ENCODE data around the gene MC3R. TPM values are rescaled to one million over a fixed set of nuclear protein-coding genes. Genes with fewer than 3 reads are reported as not detected.
A peak's percentile ranks its signal among the peaks of the same experiment; 100 is the strongest.

Gene MC3R
- total and polyA plus RNA-seq, 2 of the 4 experiments (the other 2 are of a cell fraction): not detected

DNA sequence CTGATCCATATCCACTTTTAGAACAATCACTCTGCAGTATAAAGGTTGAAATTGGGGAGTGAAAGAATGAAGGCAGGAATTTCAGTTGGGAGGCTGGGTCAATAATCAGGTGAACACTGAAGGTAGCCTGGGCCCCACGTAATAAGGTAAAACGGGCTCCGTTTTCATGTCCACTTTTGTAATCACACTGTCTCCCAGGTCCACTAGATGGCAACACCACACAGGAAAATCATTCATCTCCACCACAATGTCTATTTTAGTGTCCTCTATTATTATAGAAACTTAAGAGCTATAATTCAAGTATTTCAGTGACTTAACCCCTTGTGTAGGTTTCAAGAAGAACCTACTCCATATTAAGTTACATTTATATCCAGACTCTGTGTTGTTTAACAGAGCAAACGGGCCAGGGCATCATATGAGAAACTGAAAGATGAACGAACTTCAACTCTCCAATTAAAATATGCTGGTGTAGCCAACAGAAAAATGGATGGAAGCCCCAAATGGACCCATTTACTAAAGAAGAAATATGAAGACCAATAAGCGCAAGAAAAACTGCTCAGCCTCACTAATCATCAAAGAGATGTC lies 45.9 kb upstream of the MC3R start:
- no peaks in the 10 kb centered on the region for H3K4me1 ChIP-seq (ENCODE audit: control insufficient read depth, insufficient read depth, low read length)
- H3K4ac ChIP-seq (ENCODE audit: low read depth, low read length): no peak overlapping the region
- H3K4me2 ChIP-seq (ENCODE audit: low read depth, low read length): no peak overlapping the region
- no peak overlapping the region for H4K91ac ChIP-seq (ENCODE audit: insufficient read depth, low read depth, low read length)
- in situ Hi-C loops (cut with MboI; ENCODE audit: low sequenced_read_pairs) (no loop called here), intact Hi-C loops (cut with micrococcal nuclease) (loop anchor here (10.0 kb wide), 1 partner anchor 488 kb away; no protein-coding TSS in a partner anchor), dilution Hi-C loops (cut with HindIII; ENCODE audit: low sequenced_read_pairs, unreplicated experiment) (no loop called here)
- no peak overlapping the region for H2BK15ac ChIP-seq (ENCODE audit: low read depth, low read length)
- H3K79me1 ChIP-seq (ENCODE audit: low read depth in 1 of 2, low read length in 2 of 2): no peaks in the 10 kb centered on the region
- no peaks in the 10 kb centered on the region for H3K36me3 ChIP-seq (ENCODE audit: control insufficient read depth, insufficient read depth, low read length)
- BruUV-seq (replicated peaks): no TSS peak
- no peak overlapping the region for H3K14ac ChIP-seq (replicated peaks; ENCODE audit: low read depth, low read length)
- H3K9me1 ChIP-seq (ENCODE audit: insufficient read depth, low read length): no peaks in the 10 kb centered on the region
- CTCF ChIA-PET: interaction anchor here (0.6 kb wide), 1 partner anchor 146 kb away, joined by 5 read pairs; no protein-coding TSS in a partner anchor
- no peaks in the 10 kb centered on the region for H4K20me1 ChIP-seq (ENCODE audit: insufficient read depth, low read length)
- peaks cover 11% of the 10 kb centered on the region for H3K9me3 ChIP-seq (ENCODE audit: control insufficient read depth, insufficient read depth, low read length)
- no peak overlapping the region for H3K56ac ChIP-seq (ENCODE audit: extremely low read depth, insufficient read depth, low read length)
- no peak overlapping the region for H2AFZ ChIP-seq (replicated peaks; ENCODE audit: low read length, poor library complexity)
- no peaks in the 10 kb centered on the region for H3K27me3 ChIP-seq (ENCODE audit: control insufficient read depth, insufficient read depth, low read length)
- H3K18ac ChIP-seq (ENCODE audit: low read depth, low read length): no peak overlapping the region
- no peak for DNase-seq
- no peak overlapping the region for H2AK5ac ChIP-seq (ENCODE audit: low read depth, low read length)
- H4K8ac ChIP-seq (ENCODE audit: low read depth in 2 of 2, low read length in 2 of 2): no peak overlapping the region
- H3K23ac ChIP-seq (ENCODE audit: low read depth, low read length): no peak overlapping the region
- no peak overlapping the region for H2AK9ac ChIP-seq (replicated peaks; ENCODE audit: low read depth, low read length, poor library complexity)
- no peak overlapping the region for H4K5ac ChIP-seq (ENCODE audit: low read depth, low read length)
- no CpG with 5 or more reads among the region's 6 CpGs for WGBS, 2 experiments (ENCODE audit: extremely low coverage in 2 of 2, insufficient read length in 1 of 2)
- no peak overlapping the region for H2BK20ac ChIP-seq (ENCODE audit: low read depth, low read length)
- no peak for ATAC-seq (ENCODE audit: low read depth)
- no peak overlapping the region for H3K9ac ChIP-seq (ENCODE audit: low read depth, low read length)
- H2BK5ac ChIP-seq (ENCODE audit: low read depth, low read length, poor library complexity, severe bottlenecking): no peak overlapping the region
- TF ChIP-seq, protein P1, sequence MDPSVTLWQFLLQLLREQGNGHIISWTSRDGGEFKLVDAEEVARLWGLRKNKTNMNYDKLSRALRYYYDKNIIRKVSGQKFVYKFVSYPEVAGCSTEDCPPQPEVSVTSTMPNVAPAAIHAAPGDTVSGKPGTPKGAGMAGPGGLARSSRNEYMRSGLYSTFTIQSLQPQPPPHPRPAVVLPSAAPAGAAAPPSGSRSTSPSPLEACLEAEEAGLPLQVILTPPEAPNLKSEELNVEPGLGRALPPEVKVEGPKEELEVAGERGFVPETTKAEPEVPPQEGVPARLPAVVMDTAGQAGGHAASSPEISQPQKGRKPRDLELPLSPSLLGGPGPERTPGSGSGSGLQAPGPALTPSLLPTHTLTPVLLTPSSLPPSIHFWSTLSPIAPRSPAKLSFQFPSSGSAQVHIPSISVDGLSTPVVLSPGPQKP (IDR thresholded peaks at IDR 0.05; ENCODE audit: borderline replicate concordance, low read depth, low read length): no peak
- TF ChIP-seq, protein P2, sequence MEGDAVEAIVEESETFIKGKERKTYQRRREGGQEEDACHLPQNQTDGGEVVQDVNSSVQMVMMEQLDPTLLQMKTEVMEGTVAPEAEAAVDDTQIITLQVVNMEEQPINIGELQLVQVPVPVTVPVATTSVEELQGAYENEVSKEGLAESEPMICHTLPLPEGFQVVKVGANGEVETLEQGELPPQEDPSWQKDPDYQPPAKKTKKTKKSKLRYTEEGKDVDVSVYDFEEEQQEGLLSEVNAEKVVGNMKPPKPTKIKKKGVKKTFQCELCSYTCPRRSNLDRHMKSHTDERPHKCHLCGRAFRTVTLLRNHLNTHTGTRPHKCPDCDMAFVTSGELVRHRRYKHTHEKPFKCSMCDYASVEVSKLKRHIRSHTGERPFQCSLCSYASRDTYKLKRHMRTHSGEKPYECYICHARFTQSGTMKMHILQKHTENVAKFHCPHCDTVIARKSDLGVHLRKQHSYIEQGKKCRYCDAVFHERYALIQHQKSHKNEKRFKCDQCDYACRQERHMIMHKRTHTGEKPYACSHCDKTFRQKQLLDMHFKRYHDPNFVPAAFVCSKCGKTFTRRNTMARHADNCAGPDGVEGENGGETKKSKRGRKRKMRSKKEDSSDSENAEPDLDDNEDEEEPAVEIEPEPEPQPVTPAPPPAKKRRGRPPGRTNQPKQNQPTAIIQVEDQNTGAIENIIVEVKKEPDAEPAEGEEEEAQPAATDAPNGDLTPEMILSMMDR (conservative IDR thresholded peaks at IDR 0.05; ENCODE audit: low read depth, low read length): peak; percentile 28
- peak; percentile 34; the same call in 1 of the 2 replicates for TF ChIP-seq RAD21 (IDR thresholded peaks at IDR 0.05; ENCODE audit: low read length)
- H2BK120ac ChIP-seq (ENCODE audit: low read depth, low read length): no peak overlapping the region
- H3K4me3 ChIP-seq (ENCODE audit: insufficient read depth, low read depth, low read length): no peak overlapping the region
- POLR2A ChIA-PET (ENCODE audit: unreplicated experiment): no interaction called here
- H3K27ac ChIP-seq (ENCODE audit: insufficient read depth, low read length): no peak overlapping the region

Data from IMR-90 (cell line).